DND-41 (cell line): ENCODE data around the gene SMIM21.

Source experiments
- ATAC-seq: fragments of 200-7000 bp; cut with Tn5 transposase; 3 replicates; pipeline ENCODE4 v1.9.1; 2021; ENCODE audit warnings: low read depth; ENCODE audit not compliant: insufficient read depth
- DNase-seq: peaks from one replicate; pipeline ENCODE4 v3.0.0-alpha.2; 2020
- H2AFZ ChIP-seq: 2 replicates; pipeline ENCODE4 v1.6.0; 2012; ENCODE audit warnings: low read depth, low read length
- H3K27ac ChIP-seq: 2 replicates; pipeline ENCODE4 v1.5.1; 2012; ENCODE audit warnings: low read length, inconsistent platforms
- H3K27me3 ChIP-seq: fragments of 200-600 bp; sonication (generic); 2 replicates; pipeline ENCODE4 v1.6.0; 2012; ENCODE audit warnings: low read length, mild to moderate bottlenecking, inconsistent platforms; ENCODE audit not compliant: insufficient read depth, poor library complexity
- H3K36me3 ChIP-seq: 2 replicates; pipeline ENCODE4 v1.5.1; 2012; ENCODE audit warnings: low read length, inconsistent platforms; ENCODE audit not compliant: insufficient read depth
- H3K4me1 ChIP-seq: 2 replicates; pipeline ENCODE4 v1.5.1; 2012; ENCODE audit warnings: mild to moderate bottlenecking, low read length; ENCODE audit not compliant: insufficient read depth
- H3K4me2 ChIP-seq: 2 replicates; pipeline ENCODE4 v1.6.0; 2012; ENCODE audit warnings: mild to moderate bottlenecking, moderate library complexity, low read length, inconsistent platforms; ENCODE audit not compliant: insufficient read depth
- H3K4me3 ChIP-seq, 2 experiments: fragments of 200-600 bp in 1 of 2; shearing (Covaris generic) in 1 of 2; 2 replicates each; pipeline ENCODE4 v1.5.1; 2012 to 2016; ENCODE audit warnings: inconsistent platforms in 2 of 2, low read length in 2 of 2, mild to moderate bottlenecking in 2 of 2, low read depth in 1 of 2, moderate library complexity in 1 of 2
- H3K79me2 ChIP-seq: 2 replicates; pipeline ENCODE4 v1.6.0; 2012; ENCODE audit warnings: low read length, inconsistent platforms; ENCODE audit not compliant: insufficient read depth
- H3K9ac ChIP-seq: 2 replicates; pipeline ENCODE4 v1.6.0; 2012; ENCODE audit warnings: low read depth, mild to moderate bottlenecking, inconsistent platforms, low read length, moderate library complexity
- H3K9me3 ChIP-seq: 2 replicates; pipeline ENCODE4 v1.5.1; 2012; ENCODE audit warnings: low read length, moderate library complexity, mild to moderate bottlenecking, inconsistent platforms; ENCODE audit not compliant: insufficient read depth, severe bottlenecking
- H4K20me1 ChIP-seq: 2 replicates; pipeline ENCODE4 v1.6.0; 2012; ENCODE audit warnings: low read length; ENCODE audit not compliant: insufficient read depth
- EZH2 ChIP-seq: IDR thresholded peaks from 3 replicates; pipeline ENCODE4 v1.6.1; 2012; ENCODE audit warnings: borderline replicate concordance, low read depth, mild to moderate bottlenecking, moderate library complexity, low read length, inconsistent platforms; ENCODE audit not compliant: severe bottlenecking
- TF ChIP-seq, protein P1 (sequence below): IDR thresholded peaks from 2 replicates; pipeline ENCODE4 v1.5.1; 2012; ENCODE audit warnings: borderline replicate concordance, low read length, moderate library complexity, mild to moderate bottlenecking; ENCODE audit not compliant: poor library complexity, severe bottlenecking; ENCODE audit errors: extremely low read depth

SMIM21 gene

DNA sequence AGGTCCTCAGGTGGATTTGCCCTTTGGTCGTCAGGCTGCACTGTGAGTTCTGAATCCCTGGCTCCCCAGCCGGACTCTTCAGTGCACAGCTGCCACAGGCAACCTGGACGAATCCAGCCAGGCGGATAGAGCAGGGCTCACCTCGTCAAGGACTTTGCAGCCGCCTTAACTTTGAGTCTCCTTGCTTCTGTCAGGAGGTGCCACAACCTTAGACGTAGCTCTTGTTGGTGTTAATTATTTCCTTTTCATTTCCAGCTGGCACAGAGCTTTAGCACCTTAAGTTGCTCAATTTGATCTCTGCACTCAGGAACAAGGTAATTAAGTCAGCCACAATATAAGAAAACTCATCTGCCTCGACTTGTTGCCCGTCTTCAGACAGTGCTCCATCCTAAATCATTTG lies 17.7 kb downstream of the SMIM21 start:
- H3K9ac ChIP-seq = no peak overlapping the region
- no peak overlapping the region for H3K4me3 ChIP-seq
- H3K27ac ChIP-seq = no peak overlapping the region
- H3K27me3 ChIP-seq = no peaks in the 10 kb centered on the region
- no peaks in the 10 kb centered on the region for H3K36me3 ChIP-seq
- H3K4me2 ChIP-seq = no peak overlapping the region
- no peaks in the 10 kb centered on the region for H3K4me1 ChIP-seq
- no peak overlapping the region for H2AFZ ChIP-seq
- TF ChIP-seq EZH2 = no peak
- TF ChIP-seq, protein P1, sequence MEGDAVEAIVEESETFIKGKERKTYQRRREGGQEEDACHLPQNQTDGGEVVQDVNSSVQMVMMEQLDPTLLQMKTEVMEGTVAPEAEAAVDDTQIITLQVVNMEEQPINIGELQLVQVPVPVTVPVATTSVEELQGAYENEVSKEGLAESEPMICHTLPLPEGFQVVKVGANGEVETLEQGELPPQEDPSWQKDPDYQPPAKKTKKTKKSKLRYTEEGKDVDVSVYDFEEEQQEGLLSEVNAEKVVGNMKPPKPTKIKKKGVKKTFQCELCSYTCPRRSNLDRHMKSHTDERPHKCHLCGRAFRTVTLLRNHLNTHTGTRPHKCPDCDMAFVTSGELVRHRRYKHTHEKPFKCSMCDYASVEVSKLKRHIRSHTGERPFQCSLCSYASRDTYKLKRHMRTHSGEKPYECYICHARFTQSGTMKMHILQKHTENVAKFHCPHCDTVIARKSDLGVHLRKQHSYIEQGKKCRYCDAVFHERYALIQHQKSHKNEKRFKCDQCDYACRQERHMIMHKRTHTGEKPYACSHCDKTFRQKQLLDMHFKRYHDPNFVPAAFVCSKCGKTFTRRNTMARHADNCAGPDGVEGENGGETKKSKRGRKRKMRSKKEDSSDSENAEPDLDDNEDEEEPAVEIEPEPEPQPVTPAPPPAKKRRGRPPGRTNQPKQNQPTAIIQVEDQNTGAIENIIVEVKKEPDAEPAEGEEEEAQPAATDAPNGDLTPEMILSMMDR = no peak
- H3K79me2 ChIP-seq = no peaks in the 10 kb centered on the region
- DNase-seq = no peak
- ATAC-seq = no peak
- no peaks in the 10 kb centered on the region for H3K9me3 ChIP-seq
- no peaks in the 10 kb centered on the region for H4K20me1 ChIP-seq

DNA sequence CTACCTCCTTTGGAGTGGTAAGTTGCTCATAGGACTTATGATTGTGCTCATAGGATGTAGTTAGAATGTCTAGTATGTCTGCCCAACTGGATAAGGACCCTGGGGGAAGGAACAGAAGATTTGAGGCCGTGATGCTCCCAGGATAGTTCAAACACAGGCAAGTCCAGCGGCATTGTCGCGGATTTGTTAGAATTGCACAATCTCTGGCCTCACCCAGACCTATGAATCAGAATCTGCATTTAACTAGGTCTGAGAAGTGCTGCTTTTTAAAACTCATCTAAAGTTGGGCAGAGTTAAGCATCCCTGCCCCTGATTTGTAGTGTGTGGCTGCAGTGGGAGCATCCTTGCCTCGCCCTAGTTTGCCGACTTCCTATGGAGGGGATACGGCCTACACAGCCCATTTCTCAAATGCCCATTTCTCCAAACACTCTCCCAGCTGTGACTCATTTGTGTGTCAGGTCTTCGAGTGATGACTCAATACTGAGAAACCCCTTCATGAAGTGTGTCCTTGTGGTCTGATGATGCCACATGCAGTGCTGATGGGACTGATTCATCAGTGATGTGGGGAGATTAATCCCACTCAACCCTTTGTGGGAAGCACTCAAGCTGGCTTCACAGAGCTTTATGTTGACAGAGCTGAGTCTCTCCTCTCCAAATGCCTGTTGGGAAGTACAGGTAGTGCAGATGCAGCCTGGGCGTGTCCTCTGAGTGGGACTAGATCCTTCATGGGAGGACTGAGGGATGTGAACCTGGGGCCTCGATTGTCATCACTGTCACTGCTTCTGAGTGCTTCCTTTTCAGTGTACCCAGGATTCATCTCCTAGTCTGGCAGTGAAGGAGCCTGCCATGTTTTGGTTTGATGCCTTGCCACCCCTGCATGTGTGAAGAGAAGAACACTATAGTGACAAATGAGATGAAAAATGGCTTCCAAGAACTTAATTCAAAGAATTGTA lies 18.7 kb downstream of the SMIM21 start:
- no peak overlapping the region for H3K9ac ChIP-seq
- H4K20me1 ChIP-seq = no peaks in the 10 kb centered on the region
- H2AFZ ChIP-seq = no peak overlapping the region
- H3K27ac ChIP-seq = no peak overlapping the region
- no peaks in the 10 kb centered on the region for H3K79me2 ChIP-seq
- no peak overlapping the region for H3K4me2 ChIP-seq
- no peaks in the 10 kb centered on the region for H3K4me1 ChIP-seq
- H3K27me3 ChIP-seq = no peaks in the 10 kb centered on the region
- TF ChIP-seq, protein P1 = no peak
- TF ChIP-seq EZH2 = no peak
- DNase-seq (peak; percentile 7), ATAC-seq (peak; percentile 71; the same call in 2 of the 3 replicates)
- H3K9me3 ChIP-seq = no peaks in the 10 kb centered on the region
- H3K4me3 ChIP-seq = no peak overlapping the region
- H3K36me3 ChIP-seq = no peaks in the 10 kb centered on the region

DNA sequence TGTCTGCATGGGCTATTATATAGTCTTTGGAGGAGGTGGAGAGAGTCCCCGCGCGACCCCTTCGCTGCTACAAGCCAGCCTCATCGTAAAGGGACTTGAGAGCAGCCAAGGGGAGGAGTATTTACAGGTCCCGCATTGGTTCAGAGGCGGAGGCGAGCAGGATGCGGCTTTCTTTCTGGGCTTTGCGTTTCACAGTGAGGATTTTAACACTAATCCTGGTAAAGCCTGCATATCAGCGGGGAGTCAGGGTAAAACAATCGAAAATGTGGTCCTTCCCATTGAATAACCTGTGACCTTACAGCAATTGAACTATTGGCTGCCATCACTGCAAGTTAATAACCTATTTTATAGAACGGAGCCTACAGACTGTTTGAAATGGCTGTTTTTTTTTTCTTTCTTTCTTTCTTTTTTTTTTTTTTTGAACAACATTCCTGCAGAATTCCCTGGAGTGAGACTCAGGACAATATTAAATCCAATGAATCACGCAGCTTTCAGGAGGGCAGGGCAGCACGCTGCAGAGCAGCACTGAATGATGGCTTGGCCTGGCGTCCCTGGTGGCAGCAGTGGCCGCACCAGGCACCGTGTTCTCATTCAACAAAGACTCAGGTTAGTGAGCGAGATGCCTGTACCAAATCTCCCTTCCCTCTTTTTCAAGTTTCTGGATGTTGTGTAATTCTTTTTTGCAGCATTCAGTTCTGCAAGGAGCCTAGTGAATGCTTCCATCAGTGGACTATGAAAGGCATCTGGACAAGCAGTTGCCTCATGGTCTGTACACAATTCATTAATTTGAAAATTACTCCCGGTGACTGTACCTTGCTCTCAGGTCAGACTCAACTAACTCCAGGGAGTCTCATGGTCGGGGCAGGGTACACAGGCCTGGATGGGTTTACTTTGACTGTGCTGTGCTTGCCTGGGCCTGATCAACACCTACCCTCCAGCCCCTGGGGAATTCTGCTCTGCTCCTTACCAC lies 19.8 kb downstream of the SMIM21 start:
- Histone ChIP-seq H3K4me2 (no peak overlapping the region), H2AFZ (no peak overlapping the region), H3K79me2 (no peaks in the 10 kb centered on the region), H3K4me1 (no peaks in the 10 kb centered on the region), H3K4me3 (no peak overlapping the region), H3K36me3 (no peaks in the 10 kb centered on the region), H3K27ac (no peak overlapping the region), H3K9ac (no peak overlapping the region), H3K27me3 (no peaks in the 10 kb centered on the region), H3K9me3 (no peaks in the 10 kb centered on the region), H4K20me1 (no peaks in the 10 kb centered on the region)
- DNase-seq = no peak
- ATAC-seq = no peak
- TF ChIP-seq, protein P1 = no peak
- TF ChIP-seq EZH2 = no peak
